CD4-positive, alpha-beta T cell treated with Interleukin-21 for 1 hour (primary cell): Measurements from ENCODE around the gene STAB1.

Experiments used
- DNase-seq: peaks from one replicate; pipeline ENCODE4 v3.0.0-alpha.2; 2020

The STAB1 gene

DNA sequence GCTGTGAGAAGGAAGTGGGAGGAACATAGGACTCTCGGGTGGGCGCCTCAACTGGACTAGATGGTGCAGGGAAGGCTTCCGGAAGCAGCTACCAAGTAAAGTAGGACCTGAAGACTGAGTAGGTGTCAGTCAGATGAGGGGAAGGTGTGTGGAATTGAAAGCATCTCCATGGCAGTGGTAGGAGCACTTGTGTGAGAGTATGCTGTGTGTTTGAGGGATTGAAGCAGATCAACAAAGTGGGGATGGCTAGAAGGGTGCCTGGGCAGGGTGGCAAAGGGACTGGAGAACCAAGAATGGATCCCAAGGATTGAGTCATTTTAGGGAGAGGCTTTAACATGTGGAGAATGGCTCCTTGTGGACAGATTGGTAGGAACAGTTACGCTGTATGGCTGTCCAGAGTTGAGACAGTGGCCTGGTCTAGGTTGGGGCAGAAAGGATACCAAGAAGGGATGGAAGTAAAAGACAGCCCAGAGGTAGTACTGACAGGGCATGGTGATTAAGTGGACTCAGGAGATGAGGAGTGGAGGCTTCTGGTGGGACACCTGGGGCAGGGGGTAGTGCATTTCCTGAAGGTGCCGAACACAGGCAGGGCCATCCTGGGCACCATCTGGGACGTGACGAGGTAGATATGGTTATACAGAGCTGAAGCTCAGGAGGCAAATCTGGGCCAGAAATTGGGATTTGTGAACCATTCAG lies 42.7 kb downstream of the STAB1 start:
- no peak for DNase-seq

- no peak for DNase-seq
Observed at GRCh38 chr3:52539010-52539653, 44.0 kb downstream of the STAB1 start.

- DNase-seq = no peak
Observed at GRCh38 chr3:52541050-52541449, 45.9 kb downstream of the STAB1 start.

GRCh38 chr3:52544937-52545336 lies 49.8 kb downstream of the STAB1 start:
- DNase-seq = no peak

- DNase-seq = no peak
Observed at GRCh38 chr3:52546111-52546901, 51.2 kb downstream of the STAB1 start.

DNA sequence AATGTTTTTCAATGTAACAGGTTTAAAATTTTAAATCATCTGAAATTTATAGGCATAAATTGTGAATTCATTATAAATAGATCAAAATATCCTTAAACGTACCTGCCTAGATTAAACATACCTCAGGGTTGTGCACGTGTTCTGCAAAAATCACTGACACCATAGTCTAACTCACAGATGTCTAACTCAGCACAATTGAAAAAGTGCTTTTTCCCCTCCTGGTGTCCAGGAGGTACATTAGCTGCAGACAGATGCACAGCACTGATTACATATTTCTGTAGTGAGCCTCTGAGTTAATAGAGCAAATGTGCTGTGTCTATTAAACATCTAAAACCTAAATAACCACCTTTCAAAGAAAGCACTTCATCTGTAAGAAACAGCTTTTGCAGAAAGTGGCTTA lies 52.0 kb downstream of the STAB1 start:
- no peak for DNase-seq

GRCh38 chr3:52551118-52551517 lies 56.0 kb downstream of the STAB1 start:
- DNase-seq = no peak

- DNase-seq = no peak
Observed at GRCh38 chr3:52552089-52552488, 57.0 kb downstream of the STAB1 start.

GRCh38 chr3:52554026-52554755 lies 59.1 kb downstream of the STAB1 start:
- DNase-seq = no peak

GRCh38 chr3:52555056-52555455 lies 59.9 kb downstream of the STAB1 start:
- no peak for DNase-seq

- no peak for DNase-seq
Observed at GRCh38 chr3:52557011-52557960, 62.1 kb downstream of the STAB1 start.

GRCh38 chr3:52558436-52558835 lies 63.3 kb downstream of the STAB1 start:
- no peak for DNase-seq

GRCh38 chr3:52561028-52561747 lies 66.0 kb downstream of the STAB1 start:
- no peak for DNase-seq

- DNase-seq = no peak
Observed at GRCh38 chr3:52563984-52564383, 68.8 kb downstream of the STAB1 start.

GRCh38 chr3:52568069-52568468 lies 72.9 kb downstream of the STAB1 start:
- DNase-seq = no peak

DNA sequence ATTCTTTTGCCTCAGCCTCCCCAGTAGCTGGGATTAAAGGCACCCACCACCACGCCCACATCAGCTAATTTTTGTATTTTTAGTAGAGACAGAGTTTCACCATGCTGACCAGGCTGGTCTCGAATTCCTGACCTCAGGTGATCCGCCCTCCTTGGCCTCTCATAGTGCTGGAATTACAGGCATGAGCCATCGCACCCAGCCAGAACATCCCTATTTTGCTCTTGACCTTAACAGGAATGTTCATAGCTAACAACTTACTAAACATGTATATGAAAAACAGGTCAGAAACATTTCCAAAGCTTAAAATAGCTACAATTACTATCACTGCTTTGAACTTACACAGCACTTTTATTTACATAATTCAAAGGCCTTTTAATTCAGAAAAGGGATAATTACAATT lies 74.9 kb downstream of the STAB1 start:
- no peak for DNase-seq

DNA sequence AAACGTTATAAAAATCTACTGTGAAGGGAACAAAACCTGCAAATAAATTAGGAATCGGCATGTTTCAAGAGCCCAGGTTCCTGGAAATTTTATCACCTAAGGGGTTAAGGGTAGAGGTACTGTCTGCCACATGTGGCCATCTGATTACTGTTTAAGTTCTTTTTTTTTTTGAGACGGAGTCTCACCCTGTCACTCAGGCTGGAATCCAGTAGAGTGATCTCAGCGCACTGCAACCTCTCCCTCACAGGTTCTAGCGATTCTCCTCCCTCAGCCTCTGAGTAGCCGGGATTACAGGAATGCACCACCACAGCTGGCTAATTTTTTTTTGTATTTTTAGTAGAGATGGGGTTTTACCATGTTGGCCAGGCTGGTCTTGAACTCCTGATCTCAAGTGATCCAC lies 77.1 kb downstream of the STAB1 start:
- DNase-seq = no peak
